Spleen (tissue), 13 donors: ENCODE data around the gene CASQ2. TPM values are rescaled to one million over a fixed set of nuclear protein-coding genes. Genes with fewer than 3 reads are reported as not detected.

Experiments used
- DNase-seq: peaks from one replicate; pipeline ENCODE4 v3.0.0-alpha.2; 2020
- H3K27ac ChIP-seq, 8 donors: fragments of 200-600 bp; sonication (generic) in 7 of 8; 1 replicate in 4 of 8; 2 replicates in 4 of 8; pipeline versions ENCODE4 v1.5.0 to v1.8.0; 2016 to 2021; ENCODE audit warnings: inconsistent platforms in 4 of 8, mild to moderate bottlenecking in 4 of 8, moderate library complexity in 1 of 8
- H3K27me3 ChIP-seq, 7 donors: fragments of 200-600 bp; sonication (generic) in 6 of 7; replicated peaks in 1 of 7; 1 replicate in 4 of 7; 2 replicates in 3 of 7; pipeline versions ENCODE4 v1.5.0 to v1.8.0; 2016 to 2021; ENCODE audit warnings: inconsistent platforms in 3 of 7, mild to moderate bottlenecking in 1 of 7
- H3K36me3 ChIP-seq, 6 donors: fragments of 200-600 bp; sonication (generic) in 5 of 6; 1 replicate in 4 of 6; 2 replicates in 2 of 6; pipeline versions ENCODE4 v1.5.0 to v1.8.0; 2016 to 2021; ENCODE audit warnings: inconsistent platforms in 2 of 6
- H3K4me1 ChIP-seq, 6 donors: fragments of 200-600 bp; sonication (generic) in 5 of 6; 1 replicate in 3 of 6; 2 replicates in 3 of 6; pipeline versions ENCODE4 v1.5.0 to v1.8.0; 2016 to 2021; ENCODE audit warnings: inconsistent platforms in 3 of 6
- H3K4me3 ChIP-seq, 8 donors: fragments of 200-600 bp; sonication (generic) in 7 of 8; 1 replicate in 4 of 8; 2 replicates in 4 of 8; pipeline versions ENCODE4 v1.5.0 to v1.8.0; 2016 to 2021; ENCODE audit warnings: inconsistent platforms in 4 of 8, mild to moderate bottlenecking in 4 of 8, moderate library complexity in 2 of 8
- H3K9me3 ChIP-seq, 8 donors: fragments of 200-600 bp; sonication (generic) in 7 of 8; 1 replicate in 4 of 8; 2 replicates in 4 of 8; pipeline versions ENCODE4 v1.5.0 to v1.8.0; 2016 to 2021; ENCODE audit warnings: inconsistent platforms in 4 of 8
- POLR2A ChIP-seq, 3 donors: fragments of 450-650 bp; IDR thresholded peaks; one replicate each; pipeline ENCODE4 v1.5.1; 2017; ENCODE audit warnings: antibody characterized with exemption in 3 of 3, mild to moderate bottlenecking in 1 of 3
- POLR2AphosphoS5 ChIP-seq, 3 donors: sonication (generic); formaldehyde crosslinking; IDR thresholded peaks; one replicate each; pipeline ENCODE4 v1.5.1; 2017; ENCODE audit warnings: antibody characterized with exemption in 3 of 3
- WGBS, 5 donors: extraction: QIAGEN DNeasy Blood & Tissue Kit in 3 of 5; methylation state at CpG; one replicate each; pipeline versions ENCODE4 v1.1.5 to v1.1.7; 2013 to 2018; 5-methylcytosine and 5-hydroxymethylcytosine counted together
- intact Hi-C: fragments of 100-400 bp; cut with DNase I; formaldehyde crosslinking; loops from one replicate; pipeline ENCODE4 v1.15.0; 2023; ENCODE audit warnings: low total_unique reads
- long read RNA-seq, 2 donors: transcript quantifications; one replicate each; lab custom pipeline, GENCODE V29; 2026
- polyA plus RNA-seq, 3 donors: library from polyadenylated mRNA; stranded (reverse); fragments of 200-250 nt; gene quantifications; one replicate each; pipeline ENCODE4 v1.2.1, GENCODE V29; 2013
- total RNA-seq, 7 donors: library from RNA; depleted of rRNA in 3 of 7; stranded (reverse); fragments of >200 nt in 3 of 7; fragmentation: NEBNext Ultra II Directional in 4 of 7; extraction: Animal tissue kit (Norgen Biotek cat#: 25700) in 4 of 7; gene quantifications; one replicate each; pipeline versions ENCODE4 v1.1.0 to v1.2.1, GENCODE V29; 2016 to 2021
- TF ChIP-seq, protein P1 (sequence below), 11 experiments: fragments of 200-600 bp in 7 of 11; fragments of 450-650 bp in 4 of 11; sonication (generic) in 4 of 11; IDR thresholded peaks in 8 of 11; conservative IDR thresholded peaks in 3 of 11; 1 replicate in 7 of 11; 2 replicates in 4 of 11; pipeline versions ENCODE4 v1.4.0 to v1.8.0; 2016 to 2021; ENCODE audit warnings: antibody characterized with exemption in 11 of 11, inconsistent platforms in 4 of 11, mild to moderate bottlenecking in 1 of 11
- donor health status: healthy with polysubstance abuse.
- donor health status: DM: no; HTN: no; CAD: no; lungs with moderate emphysema.
- donor health status: DM: no; HTN: no; CAD: no.
- donor health status: Bipolar disorder and iron deficiency.
- donor health status: healthy.
- donor health status: DM: no; HTN: no; CAD: no.
- donor health status: DM: yes; HTN: yes; CAD: no.

CASQ2 gene
- total RNA-seq = under 1 TPM; 0.24 to 0.93 (median 0.33) TPM
- under 1 TPM; 0.52 to 0.77 (median 0.67) TPM for polyA plus RNA-seq
- long read RNA-seq, donor 1 = 0 reads
- long read RNA-seq, donor 2 = 0 reads

DNA sequence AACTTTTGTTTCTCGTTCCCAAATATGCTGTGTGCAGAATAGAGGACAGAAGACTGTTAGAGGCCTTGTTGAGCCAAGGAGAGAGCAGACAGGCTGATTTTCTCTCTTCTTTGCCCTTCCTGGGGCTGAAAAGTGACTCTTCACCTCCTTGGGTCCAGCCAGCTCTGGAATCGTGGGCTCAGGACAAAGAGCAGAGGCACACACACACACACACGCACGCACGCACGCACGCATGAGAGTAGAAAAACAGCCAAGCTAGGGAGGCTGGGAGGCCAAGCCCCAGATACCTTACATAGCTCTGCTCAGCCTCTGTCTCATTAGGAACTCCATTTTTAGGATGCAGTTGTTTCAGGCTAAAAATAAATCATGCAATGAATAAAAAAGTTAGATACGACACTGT, at the start of gene CASQ2:
Gene CASQ2 (minus strand): TSS at position 166 of the 400 bp plus-strand sequence. CDS start 173 bp downstream, outside the sequence.
- Histone ChIP-seq H3K9me3 (no peaks in the 10 kb centered on the region), H3K4me3 (no peak within 1 kb of the TSS), H3K27me3 (peaks cover 0 to 13% (median 0%) of the 10 kb centered on the region in 7 donors), H3K4me1 (peaks cover 0 to 4% (median 0%) of the 10 kb centered on the region in 6 donors), H3K36me3 (no peaks in the 10 kb centered on the region), H3K27ac (no peak within 1 kb of the TSS)
- intact Hi-C loops = no loop called here
- 81 to 93% (median 91%) methylated on average over 8 of the region's 8 CpGs for WGBS, 5 donors
- TF ChIP-seq POLR2A (IDR thresholded peaks at IDR 0.05) (no peak), POLR2AphosphoS5 (IDR thresholded peaks at IDR 0.05) (no peak)
- TF ChIP-seq, protein P1, sequence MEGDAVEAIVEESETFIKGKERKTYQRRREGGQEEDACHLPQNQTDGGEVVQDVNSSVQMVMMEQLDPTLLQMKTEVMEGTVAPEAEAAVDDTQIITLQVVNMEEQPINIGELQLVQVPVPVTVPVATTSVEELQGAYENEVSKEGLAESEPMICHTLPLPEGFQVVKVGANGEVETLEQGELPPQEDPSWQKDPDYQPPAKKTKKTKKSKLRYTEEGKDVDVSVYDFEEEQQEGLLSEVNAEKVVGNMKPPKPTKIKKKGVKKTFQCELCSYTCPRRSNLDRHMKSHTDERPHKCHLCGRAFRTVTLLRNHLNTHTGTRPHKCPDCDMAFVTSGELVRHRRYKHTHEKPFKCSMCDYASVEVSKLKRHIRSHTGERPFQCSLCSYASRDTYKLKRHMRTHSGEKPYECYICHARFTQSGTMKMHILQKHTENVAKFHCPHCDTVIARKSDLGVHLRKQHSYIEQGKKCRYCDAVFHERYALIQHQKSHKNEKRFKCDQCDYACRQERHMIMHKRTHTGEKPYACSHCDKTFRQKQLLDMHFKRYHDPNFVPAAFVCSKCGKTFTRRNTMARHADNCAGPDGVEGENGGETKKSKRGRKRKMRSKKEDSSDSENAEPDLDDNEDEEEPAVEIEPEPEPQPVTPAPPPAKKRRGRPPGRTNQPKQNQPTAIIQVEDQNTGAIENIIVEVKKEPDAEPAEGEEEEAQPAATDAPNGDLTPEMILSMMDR (IDR thresholded peaks at IDR 0.05 in 8 of 11, conservative IDR thresholded peaks at IDR 0.05 in 3 of 11) = no peak
- no peak for DNase-seq

DNA sequence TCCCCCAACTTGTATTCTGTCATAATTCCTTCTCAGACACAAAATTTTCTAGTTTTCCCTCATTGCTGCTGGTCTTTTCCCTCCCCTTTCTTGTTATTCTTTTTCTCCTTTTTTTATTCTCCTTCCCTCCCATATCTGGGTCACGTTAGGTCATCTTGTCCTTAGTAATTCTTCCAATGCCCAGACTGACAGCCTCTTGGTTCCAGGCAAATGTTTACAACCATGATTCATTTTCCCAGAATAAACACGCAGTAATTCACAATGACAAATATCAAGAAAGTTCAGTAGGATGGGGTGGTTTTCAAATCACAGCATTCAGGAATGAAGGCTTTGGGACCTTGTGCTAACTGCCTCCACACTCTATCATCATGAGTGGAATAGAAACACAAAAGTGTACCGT, 47.2 kb upstream of the CASQ2 start:
- 57 to 86% (median 79%) methylated on average over 3 of the region's 3 CpGs for WGBS, 5 donors
- intact Hi-C loops = no loop called here
- peaks cover 0 to 8% (median 0%) of the 10 kb centered on the region in 8 donors for H3K9me3 ChIP-seq
- no peaks in the 10 kb centered on the region for H3K27me3 ChIP-seq
- DNase-seq = no peak
- no peaks in the 10 kb centered on the region for H3K36me3 ChIP-seq
- TF ChIP-seq, protein P1 (IDR thresholded peaks at IDR 0.05 in 8 of 11, conservative IDR thresholded peaks at IDR 0.05 in 3 of 11) = no peak
- TF ChIP-seq POLR2A (IDR thresholded peaks at IDR 0.05) = no peak
- H3K4me1 ChIP-seq = no peaks in the 10 kb centered on the region
- no peak overlapping the region for H3K27ac ChIP-seq
- H3K4me3 ChIP-seq = no peak overlapping the region

DNA sequence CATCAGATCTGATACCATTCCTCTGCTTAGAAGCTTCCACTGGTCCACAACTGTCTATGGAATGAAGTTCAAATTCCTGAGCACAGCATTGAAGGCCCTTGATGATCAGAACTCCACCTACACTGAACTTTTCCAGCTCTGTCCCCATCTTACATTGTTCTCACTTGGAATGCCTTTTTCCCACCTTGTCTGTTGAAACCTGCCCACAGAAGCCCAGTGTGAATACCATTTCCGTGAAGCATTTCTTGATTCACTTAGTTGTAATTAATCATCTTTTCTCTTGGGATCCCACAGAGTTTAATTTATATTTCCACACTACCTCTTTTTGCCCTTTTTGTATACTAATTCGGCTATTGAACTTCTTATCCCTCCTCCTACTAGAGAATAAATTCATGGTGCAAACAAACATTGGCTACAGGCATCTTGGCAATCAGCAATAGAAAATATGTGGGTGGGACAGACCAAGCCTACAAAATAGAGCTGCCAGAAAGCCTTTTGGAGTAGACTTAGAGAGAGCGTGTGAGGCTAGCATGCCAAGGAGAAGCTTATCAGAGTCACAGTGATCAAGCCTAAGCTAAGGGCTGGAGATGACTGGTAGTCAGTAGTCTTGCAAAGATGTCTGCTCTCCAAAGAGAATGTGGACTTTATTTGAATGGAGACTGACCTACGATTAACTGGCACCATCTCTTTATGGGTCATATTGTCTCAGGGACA, 46.3 kb upstream of the CASQ2 start:
- Histone ChIP-seq H3K9me3 (peaks cover 0 to 8% (median 0%) of the 10 kb centered on the region in 8 donors), H3K36me3 (no peaks in the 10 kb centered on the region), H3K4me1 (peaks cover 0 to under 1% (median 0%) of the 10 kb centered on the region in 6 donors), H3K27ac (no peak overlapping the region), H3K4me3 (no peak overlapping the region), H3K27me3 (no peaks in the 10 kb centered on the region)
- no peak for DNase-seq
- TF ChIP-seq, protein P1 (IDR thresholded peaks at IDR 0.05 in 8 of 11, conservative IDR thresholded peaks at IDR 0.05 in 3 of 11) = no peak
- TF ChIP-seq POLR2AphosphoS5 (IDR thresholded peaks at IDR 0.05) = no peak
- TF ChIP-seq POLR2A (IDR thresholded peaks at IDR 0.05) = no peak
- intact Hi-C loops = no loop called here
- 61 to 92% (median 78%) methylated on average over 3 to 4 of the region's 4 CpGs for WGBS, 5 donors

DNA sequence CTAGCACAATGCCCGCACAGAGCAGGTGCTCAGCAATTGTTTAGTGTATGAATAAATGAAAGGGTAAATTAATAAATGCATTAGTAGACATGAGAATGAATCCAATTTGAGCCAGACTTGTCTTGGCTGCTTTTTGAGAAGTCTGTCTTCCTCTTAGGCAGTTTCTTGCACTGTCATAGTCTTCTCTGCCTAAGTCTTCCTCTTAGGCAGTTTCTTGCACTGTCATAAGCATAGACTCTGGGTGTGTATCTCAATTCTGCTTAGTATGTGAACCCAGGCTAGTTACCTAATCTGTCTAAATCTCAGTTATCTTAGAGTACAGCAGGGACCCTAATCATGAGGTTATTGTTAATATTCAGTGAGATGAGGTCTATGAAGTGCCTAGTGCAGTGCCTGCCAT, 45.2 kb upstream of the CASQ2 start:
- Histone ChIP-seq H3K36me3 (no peaks in the 10 kb centered on the region), H3K27me3 (no peaks in the 10 kb centered on the region), H3K4me3 (no peak overlapping the region), H3K27ac (no peak overlapping the region), H3K9me3 (no peaks in the 10 kb centered on the region), H3K4me1 (peaks cover 0 to 7% (median 0%) of the 10 kb centered on the region in 6 donors)
- no peak for DNase-seq
- TF ChIP-seq, protein P1 (IDR thresholded peaks at IDR 0.05 in 8 of 11, conservative IDR thresholded peaks at IDR 0.05 in 3 of 11) = no peak
- TF ChIP-seq POLR2A (IDR thresholded peaks at IDR 0.05) (no peak), POLR2AphosphoS5 (IDR thresholded peaks at IDR 0.05) (no peak)
- 90 to 100% (median 97%) methylated on average over 1 of the region's 1 CpG for WGBS, 5 donors
- intact Hi-C loops = no loop called here
